NCI-H1105 (cell line): ENCODE measurements around the gene ASPM.

ENCODE experiments used
- DNase-seq: peaks from one replicate; lab custom pipeline; 2025; lab: John Stamatoyannopoulos, UW

The ASPM gene, protein sequence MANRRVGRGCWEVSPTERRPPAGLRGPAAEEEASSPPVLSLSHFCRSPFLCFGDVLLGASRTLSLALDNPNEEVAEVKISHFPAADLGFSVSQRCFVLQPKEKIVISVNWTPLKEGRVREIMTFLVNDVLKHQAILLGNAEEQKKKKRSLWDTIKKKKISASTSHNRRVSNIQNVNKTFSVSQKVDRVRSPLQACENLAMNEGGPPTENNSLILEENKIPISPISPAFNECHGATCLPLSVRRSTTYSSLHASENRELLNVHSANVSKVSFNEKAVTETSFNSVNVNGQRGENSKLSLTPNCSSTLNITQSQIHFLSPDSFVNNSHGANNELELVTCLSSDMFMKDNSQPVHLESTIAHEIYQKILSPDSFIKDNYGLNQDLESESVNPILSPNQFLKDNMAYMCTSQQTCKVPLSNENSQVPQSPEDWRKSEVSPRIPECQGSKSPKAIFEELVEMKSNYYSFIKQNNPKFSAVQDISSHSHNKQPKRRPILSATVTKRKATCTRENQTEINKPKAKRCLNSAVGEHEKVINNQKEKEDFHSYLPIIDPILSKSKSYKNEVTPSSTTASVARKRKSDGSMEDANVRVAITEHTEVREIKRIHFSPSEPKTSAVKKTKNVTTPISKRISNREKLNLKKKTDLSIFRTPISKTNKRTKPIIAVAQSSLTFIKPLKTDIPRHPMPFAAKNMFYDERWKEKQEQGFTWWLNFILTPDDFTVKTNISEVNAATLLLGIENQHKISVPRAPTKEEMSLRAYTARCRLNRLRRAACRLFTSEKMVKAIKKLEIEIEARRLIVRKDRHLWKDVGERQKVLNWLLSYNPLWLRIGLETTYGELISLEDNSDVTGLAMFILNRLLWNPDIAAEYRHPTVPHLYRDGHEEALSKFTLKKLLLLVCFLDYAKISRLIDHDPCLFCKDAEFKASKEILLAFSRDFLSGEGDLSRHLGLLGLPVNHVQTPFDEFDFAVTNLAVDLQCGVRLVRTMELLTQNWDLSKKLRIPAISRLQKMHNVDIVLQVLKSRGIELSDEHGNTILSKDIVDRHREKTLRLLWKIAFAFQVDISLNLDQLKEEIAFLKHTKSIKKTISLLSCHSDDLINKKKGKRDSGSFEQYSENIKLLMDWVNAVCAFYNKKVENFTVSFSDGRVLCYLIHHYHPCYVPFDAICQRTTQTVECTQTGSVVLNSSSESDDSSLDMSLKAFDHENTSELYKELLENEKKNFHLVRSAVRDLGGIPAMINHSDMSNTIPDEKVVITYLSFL (N-terminal part only)

DNA sequence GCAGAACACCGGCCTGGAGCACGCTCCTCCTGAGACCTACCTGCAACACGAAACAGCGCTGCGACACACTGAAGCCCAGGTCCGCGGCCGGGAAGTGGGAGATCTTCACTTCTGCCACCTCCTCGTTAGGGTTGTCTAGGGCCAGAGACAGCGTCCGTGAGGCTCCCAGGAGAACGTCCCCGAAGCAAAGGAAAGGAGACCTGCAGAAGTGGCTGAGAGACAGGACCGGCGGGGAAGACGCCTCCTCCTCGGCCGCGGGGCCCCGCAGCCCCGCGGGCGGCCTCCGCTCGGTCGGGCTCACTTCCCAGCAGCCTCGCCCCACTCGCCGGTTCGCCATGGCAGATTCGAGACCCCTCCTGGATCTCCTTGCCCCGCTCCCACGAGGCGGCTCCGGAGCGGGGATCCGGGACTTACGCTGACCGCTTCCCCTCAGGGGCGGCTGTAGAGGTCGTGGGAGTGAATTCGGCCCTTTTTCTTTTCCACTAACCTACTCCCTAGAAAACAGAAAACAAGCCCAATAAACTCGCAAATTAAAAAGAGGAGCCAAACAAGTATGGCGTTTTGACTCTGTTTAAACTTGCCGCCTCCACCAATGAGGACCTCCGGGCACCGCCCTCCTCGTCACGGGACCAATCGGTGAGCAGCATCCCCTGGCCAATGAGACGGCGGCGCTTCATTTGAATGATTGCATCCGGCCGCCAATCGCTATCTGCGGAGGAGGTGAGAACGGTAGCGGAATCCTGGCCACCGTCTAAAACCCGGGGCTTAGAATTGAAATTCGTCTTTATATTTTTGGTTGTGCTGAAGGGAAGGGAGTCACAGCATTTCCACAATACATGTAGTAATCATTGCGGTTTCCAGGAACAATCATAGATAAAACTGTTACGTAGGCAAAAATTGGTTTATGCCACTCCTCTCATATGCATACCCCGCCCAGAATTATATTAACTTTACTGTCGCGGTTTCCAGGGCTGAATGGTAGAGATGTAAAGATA lies at the start of gene ASPM:
TSS of gene ASPM (minus strand) at position 569 of the 995 bp plus-strand sequence. CDS start at position 337, 232 bp downstream.
- DNase-seq, result peak; percentile 97

DNA sequence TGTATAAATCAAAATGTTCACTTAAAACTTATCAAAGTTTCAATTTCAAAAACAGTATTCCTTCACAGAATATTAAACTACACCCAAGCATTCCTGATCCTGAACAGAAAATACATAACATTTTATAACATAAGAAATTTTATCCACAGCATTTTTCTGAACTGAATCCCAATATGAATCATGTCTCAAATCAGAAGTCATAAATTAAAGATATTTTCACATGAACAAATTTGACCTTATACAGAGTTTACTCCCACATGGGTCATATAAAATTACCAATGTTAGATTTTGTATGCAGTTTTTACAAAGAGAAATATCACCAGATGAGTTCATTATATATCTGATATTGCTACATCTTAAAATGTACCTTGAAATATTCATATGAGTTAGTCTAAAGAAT lies 48.6 kb upstream of the ASPM start:
- DNase-seq, result no peak

DNA sequence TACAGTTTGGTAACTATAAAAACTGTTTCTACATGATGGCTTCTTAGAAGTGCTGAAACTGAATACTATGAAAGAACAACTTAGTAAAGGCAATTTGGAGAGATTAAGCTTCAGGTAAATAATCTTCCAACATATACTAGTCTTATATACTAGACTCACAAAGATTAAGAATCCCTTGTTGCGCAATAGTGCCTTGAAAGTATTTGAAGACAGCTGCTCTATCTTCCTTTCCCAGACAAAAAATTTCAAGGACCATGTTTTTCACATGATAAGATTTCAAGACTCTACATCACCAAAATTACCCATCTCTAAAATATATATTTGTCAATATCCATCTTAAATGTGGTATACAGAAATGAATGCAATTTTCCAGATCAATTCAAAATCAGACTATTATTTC lies 37.7 kb upstream of the ASPM start:
- DNase-seq, result no peak

DNA sequence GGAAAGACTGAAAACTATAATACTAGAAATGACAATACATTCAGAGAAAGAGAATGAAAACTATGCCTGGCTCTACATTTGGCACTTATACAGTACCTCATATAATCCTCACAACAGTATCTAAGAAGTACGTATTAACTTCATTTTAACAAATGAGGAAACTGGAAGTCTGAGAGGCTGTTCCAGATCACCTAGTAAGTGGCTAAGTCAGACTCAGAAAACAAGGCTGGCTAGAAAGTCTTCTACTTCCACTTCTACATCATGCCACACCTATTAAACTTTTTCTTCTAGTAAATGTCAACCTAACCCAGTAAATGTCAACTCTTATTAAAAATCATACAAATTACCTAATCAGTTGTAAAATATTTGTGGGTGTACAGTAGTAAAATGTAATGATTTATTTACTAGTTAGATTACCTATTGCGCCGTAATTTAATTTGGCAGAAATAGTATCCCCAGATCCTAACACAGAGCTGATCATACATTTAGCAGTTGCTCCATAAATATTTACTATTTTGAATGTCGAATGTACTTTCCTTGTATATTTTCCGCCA lies 36.8 kb upstream of the ASPM start:
- DNase-seq, result no peak

DNA sequence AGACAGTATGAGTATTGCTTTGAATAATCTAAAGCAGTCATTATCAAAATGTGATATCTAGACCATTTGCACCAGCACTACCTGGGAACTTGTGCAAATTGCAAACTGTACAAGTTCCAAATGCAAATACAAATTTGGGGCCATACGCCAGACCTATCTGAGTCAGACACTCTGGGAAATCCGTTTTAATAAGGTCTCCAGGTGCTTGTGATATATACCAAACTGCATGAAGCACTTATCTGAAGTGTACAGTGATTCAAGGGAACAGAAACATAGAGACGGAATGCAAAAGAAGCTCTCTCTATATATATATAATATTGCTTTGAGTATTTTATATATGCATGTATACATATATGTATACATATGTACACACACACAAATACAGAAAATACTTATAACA lies 36.2 kb upstream of the ASPM start:
- no peak for DNase-seq

DNA sequence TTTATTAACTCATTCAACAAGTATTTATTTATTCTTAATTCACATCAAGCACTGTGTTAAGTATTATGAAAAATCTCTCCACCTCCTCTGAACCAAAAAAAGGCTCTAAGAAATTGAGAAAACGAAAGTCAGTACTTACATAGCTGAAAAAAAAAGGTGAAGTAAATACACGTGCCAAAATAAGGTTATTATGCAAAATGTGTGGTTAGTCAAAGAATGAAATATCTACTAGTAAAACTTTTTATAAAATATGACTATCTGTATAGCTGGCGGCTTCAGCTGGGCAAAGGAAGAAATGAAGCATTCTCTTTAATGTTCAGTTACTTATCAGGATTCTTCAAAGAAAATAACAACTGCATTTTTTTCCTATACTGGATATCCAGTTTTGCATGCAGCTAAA lies 35.5 kb upstream of the ASPM start:
- DNase-seq, result no peak

DNA sequence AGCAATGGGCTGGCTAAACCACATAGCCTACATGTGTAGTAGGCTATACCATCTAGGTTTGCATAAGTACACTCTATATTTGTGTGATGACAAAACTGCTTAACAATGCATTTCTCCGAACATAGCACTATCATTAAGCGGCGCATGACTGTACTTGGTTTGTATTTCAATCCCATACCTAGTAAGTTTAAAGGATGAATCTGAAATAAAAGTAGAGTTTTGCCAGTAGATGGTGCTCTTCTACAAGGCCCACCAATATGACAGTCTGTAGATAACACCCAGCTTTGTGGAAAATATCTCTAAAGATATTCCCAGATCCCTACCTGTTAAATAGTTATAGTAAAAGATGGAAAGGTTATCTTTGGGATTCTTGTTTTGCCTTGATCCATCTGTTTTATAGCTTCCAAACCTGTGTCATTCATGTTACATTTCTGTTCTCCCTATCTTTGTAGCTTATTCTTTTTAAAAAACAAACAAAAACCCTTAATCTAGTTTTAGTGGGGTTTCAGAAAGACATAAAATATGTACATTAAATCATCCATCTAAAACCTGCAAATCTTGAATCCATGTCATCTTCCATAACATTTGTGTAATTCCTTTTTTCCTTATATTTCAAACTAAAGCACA lies 33.9 kb upstream of the ASPM start:
- no peak for DNase-seq

DNA sequence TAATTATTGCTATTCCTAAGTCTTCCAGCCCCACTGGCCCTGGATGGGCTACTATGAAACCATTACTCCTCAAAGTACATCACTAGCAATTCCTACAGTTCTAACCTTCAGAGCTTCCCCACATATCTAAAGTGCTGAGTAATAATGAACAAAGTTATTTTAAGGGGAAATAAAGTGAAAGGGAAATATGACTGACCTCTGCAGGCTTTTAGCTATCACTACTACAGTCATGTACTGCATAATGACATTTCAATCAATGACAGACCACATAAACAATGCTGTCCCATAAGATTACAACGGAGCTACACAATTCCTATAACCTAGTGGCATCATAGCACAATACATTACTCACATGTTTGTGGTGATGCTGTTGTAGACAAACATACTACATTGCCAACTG lies 32.5 kb upstream of the ASPM start:
- no peak for DNase-seq

DNA sequence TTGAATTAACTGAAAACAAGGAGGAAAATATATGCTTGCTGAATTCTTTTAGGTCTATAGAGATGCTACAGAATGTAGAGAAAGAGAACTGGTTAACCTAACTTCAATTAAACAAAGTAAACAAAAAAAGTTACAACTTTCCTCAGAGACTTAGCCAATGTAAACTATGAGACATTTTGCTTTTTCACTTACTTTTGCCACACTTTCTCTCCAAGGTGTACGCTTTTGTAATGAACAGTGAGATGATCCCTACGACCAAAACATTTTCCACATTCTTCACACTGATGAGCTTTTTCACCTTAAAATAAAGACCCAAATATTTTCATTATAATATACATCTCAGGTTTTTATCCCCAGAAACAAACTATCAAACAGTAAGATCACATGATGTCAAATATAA lies 28.3 kb upstream of the ASPM start:
- DNase-seq, result no peak

DNA sequence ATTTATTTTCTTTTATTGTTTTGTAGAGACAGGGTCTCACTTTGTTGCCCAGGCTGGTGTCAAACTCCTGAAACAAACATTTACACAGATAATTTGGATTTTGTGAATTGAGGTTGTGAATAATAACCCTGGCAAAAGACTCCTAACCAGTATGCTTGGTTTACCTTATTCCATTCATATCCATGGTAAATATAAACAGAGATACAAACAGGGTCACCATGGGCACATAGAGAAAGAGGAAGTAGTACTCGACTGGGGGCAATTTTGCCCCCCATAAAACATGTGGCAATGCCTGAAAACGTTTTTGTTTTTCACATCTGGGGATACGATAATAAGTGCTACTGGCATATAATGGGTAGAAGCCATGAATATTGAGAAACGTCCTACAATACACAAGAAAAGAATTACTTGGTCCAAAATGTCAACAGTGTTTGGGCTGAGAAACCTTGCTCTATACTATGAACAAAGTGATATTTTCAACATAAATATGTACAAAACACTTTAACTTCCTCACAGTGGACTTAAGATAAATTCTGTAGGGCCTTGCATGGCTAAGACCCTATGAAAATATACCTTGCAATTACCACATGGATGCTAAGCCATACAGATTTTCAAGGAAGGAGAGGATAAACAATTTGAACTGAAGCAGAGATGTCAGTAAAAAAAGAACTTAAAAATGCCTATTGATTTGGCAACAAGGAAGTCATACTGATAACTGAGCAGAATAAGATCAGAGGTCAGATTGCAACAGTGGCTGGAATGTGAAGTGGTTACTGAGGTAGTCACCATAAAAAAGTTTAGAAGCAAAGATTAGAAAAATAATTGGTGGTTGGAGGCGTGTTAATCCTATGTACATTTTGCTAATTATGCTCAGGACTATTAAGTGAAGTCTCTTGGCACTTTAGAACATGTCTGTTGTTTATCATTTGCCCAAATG lies 27.4 kb upstream of the ASPM start:
- no peak for DNase-seq

DNA sequence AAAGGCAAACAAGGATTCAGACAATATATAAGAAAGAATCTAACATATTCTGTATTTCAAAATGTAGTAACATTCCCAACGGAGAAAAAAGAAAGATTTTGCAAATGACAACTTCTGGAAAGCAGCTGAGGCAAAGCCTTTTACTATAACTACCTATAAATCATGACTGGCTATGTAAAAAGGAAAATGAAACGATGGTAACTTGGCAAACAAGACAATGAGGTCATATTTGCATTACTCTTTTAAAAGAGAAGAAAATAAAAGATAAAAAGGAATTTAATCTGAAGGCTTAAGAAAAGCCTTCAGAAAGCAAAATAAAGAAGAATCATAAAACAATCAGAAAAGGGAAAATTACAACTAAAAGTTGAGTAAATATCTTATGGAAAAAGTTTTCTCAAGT lies 25.1 kb upstream of the ASPM start:
- DNase-seq, result no peak

DNA sequence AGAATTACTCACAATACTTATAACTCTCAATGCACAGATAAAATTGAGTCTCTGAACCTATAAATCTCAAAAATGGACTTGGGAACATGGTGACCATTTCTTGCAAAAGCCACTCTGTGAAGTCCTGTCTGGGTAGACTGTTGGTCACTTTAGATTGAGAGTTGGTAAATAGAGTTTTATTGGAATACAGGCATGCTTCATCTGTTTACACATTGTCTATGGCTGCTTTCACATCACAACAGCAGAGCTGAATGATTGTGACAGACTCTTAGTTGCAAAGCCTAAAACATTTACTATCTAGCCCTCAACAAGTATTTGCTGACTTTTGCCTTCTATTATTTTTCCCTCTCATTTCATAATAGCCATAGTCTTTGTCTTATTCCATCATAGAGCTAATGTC lies 24.1 kb upstream of the ASPM start:
- DNase-seq, result no peak

DNA sequence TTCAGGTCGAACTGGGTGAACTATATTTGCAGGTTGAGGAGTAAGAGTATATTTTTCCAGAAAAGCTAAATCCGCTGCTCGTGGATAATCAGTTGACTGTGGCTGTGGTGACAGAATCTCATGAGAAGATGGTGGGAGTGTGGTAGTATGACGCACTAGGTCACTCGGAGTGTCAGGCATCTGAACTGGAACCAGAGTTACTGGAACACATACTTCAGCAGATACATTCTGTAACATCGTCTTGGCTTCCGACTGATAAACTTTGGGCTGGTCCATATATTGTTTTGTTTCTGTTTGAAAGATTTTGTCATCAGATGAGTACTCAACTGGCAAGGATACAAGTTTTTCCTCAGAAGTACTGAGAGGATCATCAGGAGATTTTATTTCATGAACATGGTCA lies 13.0 kb upstream of the ASPM start:
- DNase-seq, result no peak

DNA sequence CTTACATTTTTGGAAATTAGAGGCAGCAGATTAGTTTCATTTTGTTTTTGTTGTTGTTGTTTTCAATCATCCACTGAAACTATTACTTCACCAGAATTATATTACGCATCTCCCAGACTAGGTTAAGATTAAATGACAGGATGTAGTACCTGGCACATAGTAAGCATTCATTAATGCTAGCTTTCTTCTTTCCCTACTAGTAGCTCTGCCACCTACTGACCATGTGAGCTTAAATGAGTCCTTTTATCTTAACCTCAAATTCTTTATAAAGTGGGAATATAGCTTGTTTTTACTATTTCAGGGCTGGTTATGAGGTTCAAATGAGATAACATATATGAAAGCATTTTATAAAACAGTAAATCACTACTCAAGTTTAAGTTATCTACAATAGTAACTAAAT lies 10.2 kb upstream of the ASPM start:
- no peak for DNase-seq

DNA sequence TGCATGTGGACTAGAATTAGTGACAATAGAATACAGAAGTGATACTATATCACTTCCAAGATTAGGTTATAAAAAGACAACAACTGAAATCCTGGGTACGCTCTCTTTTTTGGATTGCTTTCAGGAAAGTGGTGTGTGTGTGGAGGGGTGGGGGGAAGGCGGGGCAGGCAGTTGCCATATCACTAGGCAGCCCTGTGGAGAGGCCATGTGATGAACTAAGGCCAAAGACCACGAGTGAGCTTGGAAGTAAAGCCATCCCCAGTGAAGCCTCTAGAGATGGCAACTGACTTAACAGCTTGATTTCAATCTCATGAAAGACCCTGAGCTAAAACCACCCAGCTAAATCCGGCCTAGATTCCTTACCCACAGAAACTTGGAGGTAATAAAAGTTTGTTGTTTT lies 6.2 kb upstream of the ASPM start:
- no peak for DNase-seq

DNA sequence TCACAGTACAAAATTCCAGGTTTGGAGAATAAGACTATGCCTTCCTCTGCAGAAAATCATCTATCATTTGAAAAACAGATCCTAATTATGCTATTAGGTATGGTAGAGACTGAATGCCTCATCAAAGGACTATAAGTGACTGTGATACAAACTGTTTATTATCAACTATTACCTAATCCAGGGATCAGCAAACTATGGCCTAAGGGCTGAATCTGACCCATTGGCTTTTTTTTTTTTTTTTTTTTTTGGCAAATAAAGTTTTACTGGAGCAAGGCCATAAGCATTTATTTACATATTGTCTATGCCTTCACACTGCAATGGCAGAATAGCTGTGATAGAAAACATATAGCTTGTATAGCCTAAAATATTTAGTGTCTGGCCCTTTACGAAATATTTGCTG lies 4.7 kb upstream of the ASPM start:
- no peak for DNase-seq

DNA sequence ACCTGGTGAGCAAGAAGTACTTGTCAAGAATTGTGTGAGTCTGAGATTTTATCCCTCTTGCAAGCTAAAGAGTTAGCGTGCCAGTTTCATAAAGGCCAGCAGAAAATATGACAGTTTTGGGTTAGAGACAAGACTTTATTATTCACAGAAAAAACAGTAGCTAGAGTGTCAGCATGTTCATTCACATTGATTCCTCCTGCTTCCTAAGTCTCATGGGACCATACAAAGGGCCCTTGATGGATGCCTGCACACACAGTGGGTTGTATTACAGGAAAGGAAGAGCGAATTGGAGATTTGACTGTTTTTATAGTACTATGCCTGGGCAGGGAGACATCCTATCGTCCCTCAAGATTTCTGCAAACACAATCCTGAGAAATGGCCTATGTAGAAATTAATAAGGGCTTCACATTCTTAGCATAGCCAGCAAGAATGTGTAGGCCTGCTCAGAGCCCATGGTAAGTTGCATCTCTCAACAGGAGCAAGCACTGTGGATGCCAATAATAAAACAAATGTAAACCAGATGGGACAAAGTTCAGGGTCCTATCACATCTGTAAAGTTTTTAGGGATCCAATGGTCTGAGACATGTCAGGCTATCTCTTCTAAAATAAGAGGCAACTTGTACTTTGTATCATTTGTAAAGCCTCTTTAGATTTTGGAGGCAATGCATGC lies 4.0 kb upstream of the ASPM start:
- DNase-seq, result no peak

DNA sequence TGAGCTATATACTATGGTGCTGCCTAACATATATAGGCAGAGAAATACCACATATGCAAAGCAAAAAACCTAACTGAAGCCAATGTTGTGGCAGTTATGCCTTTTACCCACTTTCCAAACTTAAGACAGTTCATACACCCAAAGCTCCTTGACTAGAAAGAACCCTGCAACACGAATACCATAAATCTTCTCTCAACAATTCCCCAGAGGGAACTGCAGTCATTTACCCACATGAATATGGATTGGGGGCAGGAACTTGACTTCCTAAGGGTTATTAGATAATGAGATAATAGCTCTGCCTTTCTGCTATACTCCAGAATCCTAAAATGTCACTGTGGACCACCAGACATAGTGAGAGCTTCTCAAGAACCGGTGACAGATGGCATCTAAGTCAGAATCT lies 2.9 kb upstream of the ASPM start:
- DNase-seq, result no peak
